Mucosa of rectum (tissue), 2 donors: ENCODE results near the gene FAF2.

Source experiments
- H3K27ac ChIP-seq, 2 donors: one replicate each; pipeline ENCODE4 v1.7.0; 2013; ENCODE audit warnings: inconsistent platforms in 2 of 2, low read depth in 2 of 2, low read length in 2 of 2
- H3K27me3 ChIP-seq, 2 donors: one replicate each; pipeline ENCODE4 v1.7.0; 2013; ENCODE audit warnings: low read length in 2 of 2; ENCODE audit not compliant: control insufficient read depth in 2 of 2, insufficient read depth in 2 of 2
- H3K36me3 ChIP-seq, 2 donors: one replicate each; pipeline ENCODE4 v1.7.0; 2013; ENCODE audit warnings: low read length in 2 of 2; ENCODE audit not compliant: control insufficient read depth in 2 of 2, insufficient read depth in 2 of 2
- H3K4me1 ChIP-seq, 2 donors: one replicate each; pipeline ENCODE4 v1.7.0; 2013; ENCODE audit warnings: low read length in 2 of 2, mild to moderate bottlenecking in 1 of 2; ENCODE audit not compliant: control insufficient read depth in 2 of 2, insufficient read depth in 2 of 2
- H3K4me3 ChIP-seq, 2 donors: one replicate each; pipeline ENCODE4 v1.7.0; 2013; ENCODE audit warnings: low read length in 2 of 2
- H3K9ac ChIP-seq, 2 donors: one replicate each; pipeline ENCODE4 v1.7.0; 2013; ENCODE audit warnings: low read length in 2 of 2, low read depth in 1 of 2, mild to moderate bottlenecking in 1 of 2
- H3K9me3 ChIP-seq, 2 donors: one replicate each; pipeline ENCODE4 v1.7.0; 2013; ENCODE audit warnings: low read length in 2 of 2; ENCODE audit not compliant: control insufficient read depth in 2 of 2
- donor health status: healthy.
- donor health status: Normal muscosa, but diverticular disease.

FAF2 gene

DNA sequence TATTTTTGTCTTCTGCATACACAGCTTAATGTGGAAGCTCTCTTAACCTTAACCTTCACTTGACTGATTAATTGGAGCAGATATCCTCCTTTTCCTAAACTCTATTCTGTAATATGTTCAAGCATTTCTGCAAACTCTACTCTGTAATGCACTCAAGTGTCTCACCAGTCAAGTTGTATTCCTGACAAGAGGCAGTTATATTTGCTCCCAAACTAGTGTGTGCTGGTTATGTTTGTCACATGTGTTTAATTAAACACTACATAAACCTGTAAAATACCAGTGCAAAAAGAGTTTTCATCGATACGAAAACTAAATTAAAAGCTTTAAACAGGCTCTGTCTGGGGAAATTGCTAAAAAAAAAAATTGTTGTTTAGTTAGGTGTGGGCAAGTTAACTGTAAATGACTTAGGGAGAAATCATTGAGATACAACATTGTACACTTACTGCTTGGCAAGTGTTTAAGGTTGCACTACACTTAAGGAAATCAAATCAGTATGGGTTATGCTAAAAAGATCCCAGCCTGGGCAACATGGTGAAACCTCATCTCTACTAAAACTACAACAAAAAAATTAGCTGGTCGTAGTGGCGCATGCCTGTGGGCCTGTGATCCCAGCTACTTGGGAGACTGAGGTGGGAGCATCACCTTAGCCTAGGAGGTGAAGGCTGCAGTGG is 6.7 kb downstream of the FAF2 start:
- H3K27me3 ChIP-seq: no peaks in the 10 kb centered on the region
- H3K4me1 ChIP-seq: peaks cover 0 to 2% of the 10 kb centered on the region in 2 donors
- peaks cover 0 to 9% of the 10 kb centered on the region in 2 donors for H3K36me3 ChIP-seq
- no peak overlapping the region for H3K9ac ChIP-seq
- no peak overlapping the region for H3K27ac ChIP-seq
- no peak overlapping the region for H3K4me3 ChIP-seq
- no peaks in the 10 kb centered on the region for H3K9me3 ChIP-seq

- Histone ChIP-seq H3K27me3 (no peaks in the 10 kb centered on the region), H3K27ac (no peak overlapping the region), H3K9me3 (no peaks in the 10 kb centered on the region), H3K4me3 (no peak overlapping the region), H3K36me3 (peaks cover 0 to 1% of the 10 kb centered on the region in 2 donors), H3K4me1 (no peaks in the 10 kb centered on the region), H3K9ac (no peak overlapping the region)
Measured at GRCh38 chr5:176458904-176459561, 10.8 kb downstream of the FAF2 start.

GRCh38 chr5:176461349-176461748 is 13.2 kb downstream of the FAF2 start:
- no peaks in the 10 kb centered on the region for H3K4me1 ChIP-seq
- no peaks in the 10 kb centered on the region for H3K9me3 ChIP-seq
- no peaks in the 10 kb centered on the region for H3K27me3 ChIP-seq
- H3K9ac ChIP-seq: no peak overlapping the region
- no peak overlapping the region for H3K27ac ChIP-seq
- H3K4me3 ChIP-seq: no peak overlapping the region
- peaks cover 0 to 2% of the 10 kb centered on the region in 2 donors for H3K36me3 ChIP-seq

DNA sequence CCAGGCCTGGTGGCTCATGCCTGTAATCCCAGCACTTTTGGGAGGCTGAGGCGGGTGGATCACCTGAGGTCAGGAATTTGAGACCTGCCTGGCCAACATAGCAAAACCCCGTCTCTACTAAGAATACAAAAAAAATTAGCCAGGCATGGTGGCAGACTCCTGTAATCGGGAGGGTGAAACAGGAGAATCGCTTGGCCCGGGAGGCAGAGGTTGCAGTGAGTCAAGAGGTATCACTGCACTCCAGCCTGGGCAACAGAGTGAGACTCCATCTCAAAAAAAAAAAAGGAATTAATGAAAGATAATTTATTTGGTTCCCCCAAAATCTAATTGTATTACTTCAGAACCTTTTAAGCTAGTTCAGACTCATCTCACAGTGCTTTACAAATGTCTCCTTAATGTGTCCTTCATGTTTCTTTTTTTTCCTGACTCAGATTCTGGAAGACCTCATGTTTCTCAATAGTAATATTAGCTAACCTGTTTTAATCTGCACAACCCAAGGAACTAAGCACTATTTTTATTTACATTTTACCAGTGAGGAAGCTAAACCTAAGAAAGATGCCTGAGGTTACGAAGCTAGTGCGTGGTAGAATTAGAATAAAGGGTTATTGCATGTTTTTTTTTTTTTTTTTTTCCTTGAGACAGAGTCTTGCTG is 15.1 kb downstream of the FAF2 start:
- no peaks in the 10 kb centered on the region for H3K9me3 ChIP-seq
- H3K27me3 ChIP-seq: no peaks in the 10 kb centered on the region
- no peaks in the 10 kb centered on the region for H3K4me1 ChIP-seq
- peaks cover 0 to 3% of the 10 kb centered on the region in 2 donors for H3K36me3 ChIP-seq
- no peak overlapping the region for H3K27ac ChIP-seq
- no peak overlapping the region for H3K9ac ChIP-seq
- H3K4me3 ChIP-seq: no peak overlapping the region

GRCh38 chr5:176466245-176466871 is 18.2 kb downstream of the FAF2 start:
- Histone ChIP-seq H3K9me3 (no peaks in the 10 kb centered on the region), H3K9ac (no peak overlapping the region), H3K27me3 (no peaks in the 10 kb centered on the region), H3K27ac (no peak overlapping the region), H3K4me3 (no peak overlapping the region), H3K4me1 (no peaks in the 10 kb centered on the region), H3K36me3 (peaks cover 0 to 3% of the 10 kb centered on the region in 2 donors)

DNA sequence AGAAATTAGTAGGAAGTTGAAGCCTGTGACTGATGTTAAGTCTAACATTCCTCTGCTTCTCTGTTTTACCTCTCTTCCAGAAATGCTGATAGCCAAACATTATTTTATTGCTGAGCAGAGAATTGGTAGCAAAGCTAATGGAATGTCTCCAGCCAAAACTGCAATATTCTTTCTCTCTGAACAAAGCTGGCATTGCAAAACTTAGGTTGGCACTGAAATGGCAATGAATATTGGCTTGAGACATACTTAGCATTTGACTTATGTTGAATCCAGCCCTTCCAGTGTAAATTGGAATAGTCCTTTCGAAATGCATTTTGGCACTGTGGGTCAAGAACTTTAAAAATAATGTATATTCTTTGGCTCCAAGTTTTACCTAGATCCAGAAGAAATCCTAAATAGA is 21.1 kb downstream of the FAF2 start:
- peaks cover 0 to 3% of the 10 kb centered on the region in 2 donors for H3K36me3 ChIP-seq
- no peaks in the 10 kb centered on the region for H3K4me1 ChIP-seq
- no peak overlapping the region for H3K27ac ChIP-seq
- no peaks in the 10 kb centered on the region for H3K9me3 ChIP-seq
- H3K9ac ChIP-seq: no peak overlapping the region
- H3K4me3 ChIP-seq: no peak overlapping the region
- H3K27me3 ChIP-seq: no peaks in the 10 kb centered on the region

- peaks cover 0 to 3% of the 10 kb centered on the region in 2 donors for H3K36me3 ChIP-seq
- H3K9me3 ChIP-seq: no peaks in the 10 kb centered on the region
- H3K4me3 ChIP-seq: no peak overlapping the region
- no peak overlapping the region for H3K9ac ChIP-seq
- H3K27me3 ChIP-seq: no peaks in the 10 kb centered on the region
- H3K4me1 ChIP-seq: no peaks in the 10 kb centered on the region
- H3K27ac ChIP-seq: no peak overlapping the region
Measured at GRCh38 chr5:176470539-176470938, 22.4 kb downstream of the FAF2 start.

DNA sequence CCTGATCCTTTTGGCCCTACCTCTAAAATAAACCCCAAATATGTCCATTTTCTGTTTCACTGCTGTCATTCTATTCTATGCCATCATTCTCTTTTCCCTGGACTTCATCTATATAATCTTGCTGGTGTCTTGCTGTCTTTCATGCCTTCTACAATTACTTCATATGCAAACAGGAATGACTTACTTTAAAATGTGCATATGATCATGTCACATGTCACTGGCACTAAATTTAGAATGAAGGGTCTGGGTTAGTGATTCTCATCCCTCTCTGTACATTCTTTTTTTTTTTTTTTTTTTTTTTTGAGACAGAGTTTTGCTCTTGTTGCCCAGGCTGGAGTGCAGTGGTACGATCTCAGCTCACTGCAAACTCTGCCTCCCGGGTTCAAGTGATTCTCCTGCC is 22.9 kb downstream of the FAF2 start:
- Histone ChIP-seq H3K4me1 (no peaks in the 10 kb centered on the region), H3K9me3 (no peaks in the 10 kb centered on the region), H3K9ac (no peak overlapping the region), H3K4me3 (no peak overlapping the region), H3K36me3 (peaks cover 0 to 3% of the 10 kb centered on the region in 2 donors), H3K27ac (no peak overlapping the region), H3K27me3 (no peaks in the 10 kb centered on the region)

DNA sequence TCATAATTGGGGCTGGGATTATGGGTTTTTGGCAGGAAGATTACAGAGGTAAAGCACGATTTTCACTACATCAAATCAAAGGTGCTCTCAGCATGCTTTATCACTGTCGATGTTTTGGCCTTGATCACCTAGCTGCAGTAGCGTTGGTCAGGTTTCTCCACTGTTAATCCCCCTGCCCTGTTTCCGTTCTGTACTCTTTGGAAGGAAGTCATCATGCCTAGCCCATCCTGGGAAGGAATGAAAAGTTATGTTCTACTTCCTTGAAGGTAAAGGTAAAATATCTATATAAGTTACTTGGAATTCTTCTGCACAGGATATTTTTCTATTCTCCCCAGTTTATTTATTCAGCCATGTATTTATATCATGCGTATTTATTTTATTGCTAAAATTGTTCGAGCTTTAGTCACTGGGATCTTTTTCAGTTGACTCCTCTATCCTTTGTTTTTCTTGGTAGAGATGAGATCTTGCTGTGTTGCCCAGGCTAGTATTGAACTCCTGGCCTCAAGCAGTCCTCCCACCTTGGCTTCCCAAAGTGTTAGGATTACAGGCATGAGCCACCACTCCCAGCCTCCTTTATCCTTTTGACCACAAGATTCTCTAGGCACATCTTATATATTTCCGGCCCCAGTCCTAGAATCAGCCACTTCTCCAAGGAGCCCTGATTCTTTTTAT is 25.3 kb downstream of the FAF2 start:
- H3K4me1 ChIP-seq: no peaks in the 10 kb centered on the region
- no peaks in the 10 kb centered on the region for H3K27me3 ChIP-seq
- H3K36me3 ChIP-seq: no peaks in the 10 kb centered on the region
- no peak overlapping the region for H3K27ac ChIP-seq
- no peak overlapping the region for H3K9ac ChIP-seq
- no peak overlapping the region for H3K4me3 ChIP-seq
- H3K9me3 ChIP-seq: no peaks in the 10 kb centered on the region
